ENCODE data around the gene FNBP1.

- TF ChIP-seq CTCF (IDR thresholded peaks at IDR 0.05) (no peak), EZH2 (IDR thresholded peaks at IDR 0.05; ENCODE audit: borderline replicate concordance, insufficient read depth, low read depth, low read length, poor library complexity, severe bottlenecking) (no peak)
Measured at GRCh38 chr9:130010151-130010988, 32.6 kb downstream of the FNBP1 start.

Data from B cell (primary cell).